GM19467 (cell line): ENCODE results near the gene HJV.

Experiments
- ATAC-seq: cut with Tn5 transposase; IDR thresholded peaks from one replicate; pipeline ENCODE4 v1.9.1; 2021; ENCODE audit warnings: mild to moderate bottlenecking, moderate library complexity; ENCODE audit not compliant: unreplicated experiment

HJV gene

DNA sequence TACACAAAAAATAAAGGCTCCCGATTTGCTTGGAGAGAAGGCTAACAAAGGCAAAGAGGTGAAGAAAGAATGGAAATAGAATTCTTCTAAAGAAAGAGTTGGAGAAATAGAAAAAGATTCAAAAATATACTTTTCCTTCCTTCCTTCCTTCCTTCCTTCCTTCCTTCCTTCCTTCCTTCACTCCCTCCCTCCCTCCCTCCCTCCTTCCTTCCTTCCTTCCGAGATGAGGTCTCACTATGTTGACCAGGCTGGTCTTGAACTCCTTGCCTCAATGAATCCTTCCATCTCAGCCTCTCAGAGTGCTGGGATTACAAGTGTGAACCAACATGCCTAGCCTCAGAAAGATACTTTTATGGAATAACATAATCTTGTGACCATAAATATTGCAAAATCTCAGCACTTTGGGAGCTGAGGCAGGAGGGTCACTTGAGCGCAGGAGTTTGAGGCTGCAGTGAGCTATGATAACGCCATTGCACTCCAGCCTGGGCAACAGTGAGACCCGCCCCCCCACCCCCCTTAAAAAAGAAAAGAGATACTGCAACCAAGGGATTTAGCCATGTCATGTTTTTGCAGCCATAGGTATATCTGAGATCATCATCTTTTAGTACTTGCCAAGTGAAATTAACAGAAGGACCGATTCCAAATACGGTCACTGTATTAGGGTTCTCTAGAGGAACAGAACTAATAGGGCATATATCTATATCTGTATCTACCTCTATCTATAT is 1.0 kb upstream of the HJV start:
- no peak for ATAC-seq

- no peak for ATAC-seq
Measured at GRCh38 chr1:146021050-146021445, 487 bp downstream of the HJV start.

DNA sequence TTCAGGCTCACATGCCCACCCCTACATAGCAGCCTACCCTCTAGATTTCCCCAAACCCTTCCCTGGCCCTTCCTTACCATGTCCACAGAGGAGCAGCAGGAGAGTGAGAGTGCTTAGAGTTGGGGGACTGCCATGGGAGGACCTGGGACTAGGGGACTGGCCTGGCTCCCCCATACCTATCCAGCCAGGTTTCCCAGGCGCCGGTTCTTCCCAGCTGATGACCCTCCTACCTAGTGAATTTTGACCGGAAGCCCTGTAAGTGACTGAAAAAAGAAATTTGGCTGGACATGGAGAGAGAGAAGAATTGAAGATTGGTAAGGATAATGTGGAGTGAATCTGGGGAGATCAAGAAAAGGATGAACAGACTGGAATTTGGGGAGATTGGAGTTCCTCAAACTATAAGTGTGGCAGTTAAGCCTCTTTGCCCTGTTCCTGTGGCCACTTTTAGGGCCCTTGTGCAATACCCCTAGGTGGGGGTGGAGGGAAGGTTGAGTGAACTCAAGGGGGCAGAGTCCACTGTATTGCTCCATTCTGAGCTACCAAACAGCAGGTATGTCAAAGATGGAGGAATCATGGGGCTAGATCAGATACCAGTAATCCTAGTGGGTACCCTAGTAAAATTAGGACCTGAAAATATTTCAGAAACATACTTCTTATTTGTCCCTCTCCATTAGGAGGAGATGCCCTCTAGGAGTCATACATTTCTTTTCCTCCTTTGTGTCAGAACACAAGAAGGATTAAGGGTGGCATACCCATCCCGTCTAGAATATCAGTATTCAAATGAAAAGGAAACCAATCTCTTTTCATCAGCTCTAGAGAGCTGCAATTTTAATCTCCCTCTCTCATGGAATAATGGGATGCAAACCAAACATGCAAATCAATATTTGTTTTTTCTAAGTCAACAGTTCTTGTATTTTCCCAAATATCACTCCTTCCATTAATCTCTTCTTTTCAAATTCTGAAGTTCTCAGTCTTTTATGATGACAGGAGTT is 1.2 kb downstream of the HJV start:
- no peak for ATAC-seq

DNA sequence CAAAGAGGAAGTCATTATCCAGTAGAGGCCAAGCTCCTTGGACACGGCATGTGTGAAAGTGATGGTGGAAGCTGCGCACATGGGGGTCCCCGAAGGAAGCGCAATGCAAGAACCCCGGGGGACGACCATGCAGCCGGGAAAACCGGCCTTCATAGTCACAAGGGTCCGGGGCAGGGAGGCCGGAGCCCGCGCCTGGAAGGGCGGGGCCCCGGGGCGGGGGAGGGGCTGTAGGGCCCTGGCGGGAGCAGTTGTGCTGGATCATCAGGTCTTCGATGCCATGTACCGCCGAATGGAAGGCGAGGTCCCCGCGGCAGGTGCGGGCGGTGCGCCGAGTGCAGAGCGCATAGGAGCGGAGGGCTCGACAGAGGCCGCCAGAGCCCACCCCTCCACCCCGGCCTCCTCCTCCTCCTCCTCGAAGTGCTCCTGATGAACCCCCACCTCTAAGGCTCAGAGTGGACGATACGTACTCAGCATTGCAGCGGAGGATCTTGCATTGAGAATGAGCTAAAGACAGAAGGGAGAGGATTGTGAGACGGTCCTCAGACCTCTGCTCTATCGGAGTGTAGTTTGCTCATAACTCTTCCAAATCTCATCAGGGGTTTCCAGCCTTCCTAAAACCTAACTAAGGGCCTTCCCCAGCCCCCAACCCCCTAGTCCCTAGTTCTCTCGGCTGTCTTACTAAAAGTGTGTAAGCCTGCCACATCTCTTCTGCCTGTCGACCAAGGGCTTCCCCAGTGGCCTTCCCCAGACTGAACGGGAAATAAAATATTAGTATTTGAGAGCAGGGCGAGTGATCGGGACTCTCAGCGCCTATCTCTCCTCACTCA is 2.1 kb downstream of the HJV start:
- no peak for ATAC-seq

DNA sequence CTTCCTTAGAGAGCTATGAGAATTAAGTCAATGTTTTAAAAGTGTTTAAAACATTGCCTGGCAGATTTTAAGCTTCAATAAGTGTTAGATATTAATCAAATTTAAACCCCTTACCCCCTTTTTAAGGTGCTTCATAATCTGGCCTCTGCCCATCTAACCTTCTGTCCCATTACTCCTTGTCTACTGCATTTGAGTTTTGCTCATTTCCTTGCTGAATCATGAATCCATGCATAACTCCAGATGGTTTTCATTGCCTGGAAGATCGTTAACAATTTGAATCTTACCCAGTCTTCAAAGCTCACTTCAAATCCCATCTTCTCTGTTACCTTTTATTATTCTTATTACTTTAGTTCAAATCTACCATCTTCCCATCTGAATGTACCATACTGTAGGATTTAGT is 4.6 kb downstream of the HJV start:
- ATAC-seq = no peak

DNA sequence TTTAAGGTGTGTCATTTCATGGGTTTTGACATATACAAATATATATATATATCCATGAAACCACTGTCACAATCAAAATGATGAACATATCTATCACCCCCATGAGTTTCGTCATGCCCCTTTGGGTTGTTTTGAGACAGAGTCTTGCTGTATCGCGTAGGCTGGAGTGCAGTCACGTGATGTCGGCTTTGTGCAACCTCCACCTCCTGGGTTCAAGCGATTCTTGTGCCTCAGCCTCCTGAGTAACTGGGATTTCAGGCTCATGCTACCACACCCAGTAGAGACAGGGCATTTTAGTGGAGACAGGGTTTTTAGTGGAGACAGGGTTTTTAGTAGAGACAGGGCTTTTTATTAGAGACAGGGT is 8.0 kb downstream of the HJV start:
- ATAC-seq = no peak

- no peak for ATAC-seq
Measured at GRCh38 chr1:146012703-146013558, 8.6 kb downstream of the HJV start.

DNA sequence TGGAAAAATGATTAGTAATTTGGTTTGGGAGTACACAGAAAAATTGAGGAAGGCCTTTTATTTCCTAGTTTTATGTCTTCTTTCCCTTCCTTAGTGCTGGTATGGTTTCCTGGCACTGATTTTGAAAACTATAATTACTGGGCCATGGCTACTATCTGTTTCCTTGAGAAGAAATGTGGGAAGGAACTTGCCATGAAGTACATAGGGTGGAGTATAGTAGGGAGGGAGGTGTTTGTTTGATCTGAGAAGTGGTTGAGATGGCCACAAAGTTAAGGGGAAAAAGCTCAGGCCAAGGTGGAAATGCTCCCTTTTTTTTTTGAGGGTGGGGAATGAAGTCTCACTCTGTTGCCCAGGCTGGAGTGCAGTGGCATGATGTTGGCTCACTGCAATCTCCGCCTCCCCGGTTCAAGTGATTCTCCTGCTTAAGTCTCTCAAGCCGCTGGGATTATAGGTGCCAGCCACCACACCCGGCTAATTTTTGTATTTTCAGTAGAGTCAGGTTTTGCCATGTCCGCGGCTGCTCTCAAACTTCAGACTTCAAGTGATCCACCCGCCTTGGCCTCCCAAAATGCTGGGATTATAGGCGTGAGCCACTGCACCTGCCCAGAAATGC is 11.3 kb downstream of the HJV start:
- no peak for ATAC-seq

DNA sequence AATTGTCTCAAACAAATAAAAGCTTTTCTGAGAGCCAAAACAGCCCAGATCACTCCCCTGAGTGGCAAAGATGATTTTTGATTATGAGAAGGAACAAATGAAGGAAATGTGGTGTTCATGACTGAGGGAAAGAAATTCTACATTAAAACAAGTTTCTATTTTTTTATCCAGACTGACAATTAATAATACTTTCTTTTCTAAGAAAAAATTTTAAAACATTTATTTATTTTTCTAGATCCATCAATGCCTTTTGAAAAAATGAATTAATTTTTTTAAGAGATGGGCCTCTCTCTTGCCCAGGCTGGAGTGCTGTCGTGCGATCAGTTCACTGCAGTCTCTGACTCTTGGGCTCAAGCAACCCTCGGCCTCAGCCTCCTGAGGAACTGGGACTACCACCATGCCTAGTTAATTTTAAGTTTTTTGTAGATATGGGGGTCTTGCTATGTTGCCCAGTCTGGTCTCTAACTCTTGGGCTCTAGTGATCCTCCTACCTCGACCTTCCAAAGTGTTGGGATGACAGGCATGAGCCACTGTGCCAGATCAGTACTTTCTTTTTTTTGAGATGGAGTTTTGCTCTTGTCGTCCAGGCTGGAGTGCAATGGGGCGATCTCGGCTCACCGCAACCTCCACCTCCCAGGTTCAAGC is 13.9 kb downstream of the HJV start:
- no peak for ATAC-seq

GRCh38 chr1:146001709-146002108 is 19.8 kb downstream of the HJV start:
- no peak for ATAC-seq

DNA sequence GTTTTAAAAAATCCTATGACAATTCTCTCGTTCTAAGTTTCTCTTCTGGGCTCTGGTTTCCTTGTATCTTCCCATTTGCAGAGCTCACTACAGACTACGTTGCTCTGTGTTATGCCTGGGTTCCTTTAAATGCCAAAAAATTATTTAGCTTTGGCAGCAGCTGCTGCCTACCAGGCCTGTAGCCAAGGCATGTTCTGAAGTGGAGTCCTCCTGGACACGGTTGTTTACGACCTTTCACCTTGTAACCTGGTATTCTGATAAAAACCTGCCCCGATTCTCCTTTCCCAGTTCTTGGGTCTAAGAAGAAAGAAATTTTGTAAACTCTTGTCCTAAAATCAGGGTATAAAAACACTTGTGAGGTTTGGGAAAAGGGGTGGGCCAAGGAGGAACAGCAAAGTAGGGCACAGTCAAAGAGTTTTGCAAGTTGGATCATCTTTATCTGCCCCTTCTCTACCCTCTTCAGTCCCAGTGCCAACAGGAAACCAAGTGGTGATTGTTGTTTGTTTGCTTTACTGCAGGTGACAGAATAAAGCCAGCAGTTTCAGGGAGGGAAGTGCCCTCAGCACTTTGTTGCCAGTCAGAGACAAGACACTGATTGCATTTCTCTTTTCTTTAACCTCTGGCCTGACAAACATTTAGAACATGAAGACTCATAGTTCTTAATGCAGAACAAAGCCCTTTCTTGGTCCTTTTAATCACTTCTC is 22.1 kb downstream of the HJV start:
- ATAC-seq = no peak

DNA sequence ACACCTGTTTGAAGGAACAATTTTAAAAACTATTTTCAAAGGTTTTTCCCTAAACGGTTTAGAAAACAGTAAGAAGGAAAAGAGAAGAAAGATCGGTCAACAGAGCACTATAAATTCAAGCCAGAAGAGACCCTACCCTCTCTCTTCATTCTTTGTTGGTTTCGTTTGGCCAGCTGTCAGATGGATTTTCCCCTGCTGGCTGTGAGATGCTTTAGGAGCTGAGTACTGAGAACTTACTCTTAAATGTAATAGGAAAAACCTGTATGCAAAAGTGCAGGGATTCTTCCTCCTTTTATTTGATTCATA is 23.9 kb downstream of the HJV start:
- no peak for ATAC-seq

DNA sequence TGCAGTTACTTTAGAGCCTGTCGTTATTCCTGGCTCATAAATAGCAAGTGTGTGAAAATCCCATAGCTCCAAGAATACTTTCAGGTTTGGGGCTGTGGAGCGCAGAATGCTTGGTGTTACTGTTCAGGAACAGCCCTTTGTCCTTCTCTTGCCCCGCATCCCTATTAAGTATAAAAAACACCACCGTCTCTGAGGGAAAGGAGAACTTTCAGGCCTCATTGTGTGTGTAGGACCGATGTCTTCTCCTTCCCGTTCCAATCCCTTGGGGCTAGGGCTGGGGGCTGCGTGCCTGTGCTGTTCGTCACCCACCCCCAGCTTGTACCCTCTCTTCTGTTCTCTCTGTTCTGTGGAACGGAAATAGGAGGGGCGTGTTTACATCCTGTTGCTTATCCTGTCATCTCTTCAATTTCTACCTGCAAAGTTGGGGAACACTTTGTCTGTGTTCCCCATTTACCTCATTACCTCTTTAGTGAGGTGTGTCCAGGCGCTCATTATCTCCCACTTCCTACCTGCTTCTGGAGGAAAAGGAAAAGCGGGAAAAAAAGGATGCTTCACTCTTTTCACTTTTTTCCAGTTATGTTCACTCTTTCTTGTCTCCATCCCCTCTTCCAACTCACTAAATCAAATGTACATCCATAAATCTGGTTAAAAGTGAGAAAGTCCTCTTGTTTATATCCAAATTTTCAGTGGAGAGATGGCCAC is 24.4 kb downstream of the HJV start:
- no peak for ATAC-seq

DNA sequence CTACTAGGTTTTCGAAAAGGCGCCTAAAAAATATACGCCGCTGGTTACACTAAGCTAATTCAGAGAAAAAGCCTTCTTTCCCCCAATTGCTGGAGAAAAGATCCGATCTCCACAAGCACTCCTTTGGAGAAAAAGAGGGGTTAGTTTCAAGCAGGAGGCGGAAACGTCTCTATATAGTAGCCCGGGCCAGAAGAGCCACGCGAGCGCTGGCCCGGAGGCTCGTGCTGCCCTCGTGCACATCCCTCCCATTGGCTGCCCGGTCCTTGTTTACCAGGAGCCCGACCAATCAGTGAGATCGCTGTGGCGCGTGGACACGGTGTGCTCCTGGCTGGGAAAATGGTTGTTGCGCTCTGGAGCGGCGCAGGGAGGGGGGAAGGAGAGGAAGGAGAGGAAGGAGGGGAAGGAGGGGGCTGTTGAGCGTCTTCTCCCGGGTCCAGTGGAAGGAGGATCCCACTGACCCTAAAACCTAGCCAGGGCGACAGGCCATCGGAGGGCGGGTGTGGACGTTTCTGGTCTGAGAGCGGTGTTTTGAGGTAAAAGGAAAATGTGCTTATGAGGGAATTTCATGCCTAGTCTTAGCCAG is 25.0 kb downstream of the HJV start, which contains the start of gene TXNIP:
Gene TXNIP (minus strand): TSS at position 147 of the 583 bp plus-strand sequence. CDS start 313 bp downstream, outside the sequence.
- ATAC-seq = peak; percentile 87

- no peak for ATAC-seq
Measured at GRCh38 chr1:145995964-145996432, 25.5 kb downstream of the HJV start.

- no peak for ATAC-seq
Measured at GRCh38 chr1:145995148-145995881, 26.2 kb downstream of the HJV start.
